Measurements from ENCODE around the gene ZDHHC8. TPM values are rescaled to one million over a fixed set of nuclear protein-coding genes. Genes with fewer than 3 reads are reported as not detected.

The ZDHHC8 gene
- total and polyA plus RNA-seq, 7 experiments from 2014 or later: 0.95 to 88.5 (median 65.9) TPM

DNA sequence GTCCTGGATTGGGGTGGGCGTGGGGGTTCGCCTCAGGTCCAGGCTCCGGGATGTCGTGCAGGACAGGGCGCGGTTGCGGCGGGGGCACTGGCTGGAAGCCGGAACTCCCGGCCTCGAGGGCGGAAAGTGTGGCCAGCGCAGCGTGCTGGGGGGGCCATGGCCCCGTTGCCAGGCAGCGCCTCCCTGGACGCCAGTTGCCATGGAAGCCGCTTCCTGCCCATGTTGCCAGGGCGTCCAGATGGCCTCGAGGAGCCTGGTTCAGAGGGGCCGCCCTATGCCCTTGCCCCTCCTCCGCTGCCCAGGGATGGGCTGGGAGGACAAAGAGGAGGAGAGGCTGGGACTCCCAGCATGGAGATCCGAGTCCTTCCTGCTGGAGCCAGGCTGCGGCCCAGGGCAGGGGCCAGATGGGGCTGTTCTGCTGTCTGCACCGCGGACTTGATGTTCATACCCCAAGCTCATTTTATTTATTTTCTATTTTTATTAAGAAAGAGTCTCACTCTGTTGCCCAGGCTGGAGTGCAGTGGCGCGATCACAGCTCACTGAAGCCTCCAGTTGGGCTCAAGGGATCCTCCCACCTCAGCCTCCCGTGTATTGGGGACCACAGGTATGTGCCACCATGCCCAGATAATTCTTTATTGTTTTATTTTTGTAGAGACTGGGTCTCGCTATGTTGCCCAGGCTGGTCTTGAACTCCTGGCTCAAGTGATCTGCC lies 23.9 kb downstream of the ZDHHC8 start:
- Mint-ChIP-seq H3K36me3 (no peaks in the 10 kb centered on the region), H3K4me1 (peaks cover 0 to 4% (median 0%) of the 10 kb centered on the region in 7 donors), H3K27ac (no peak overlapping the region), H3K9me3 (no peaks in the 10 kb centered on the region), H3K27me3 (peaks cover 0 to 7% (median 0%) of the 10 kb centered on the region in 5 donors), H3K4me3 (peak overlapping the region in 1 of 10 donors; percentile 19)
- ChIA-PET POLR2A (no interaction called here), CTCF (interaction anchor here (0.7 to 1.7 kb wide), 3 partner anchors 107 to 425 kb away, joined by 3 to 7 read pairs (median 3); no protein-coding TSS in a partner anchor)
- Histone ChIP-seq H3K27ac (ENCODE audit: low read depth, low read length) (no peak overlapping the region), H3K4me3 (ENCODE audit: low read length) (no peak overlapping the region), H3K36me3 (ENCODE audit: control insufficient read depth in 2 of 3, insufficient read depth in 3 of 3, low read length in 3 of 3) (no peaks in the 10 kb centered on the region), H3K9me3 (ENCODE audit: control insufficient read depth in 2 of 3, low read length in 3 of 3) (no peaks in the 10 kb centered on the region), H3K4me1 (ENCODE audit: control insufficient read depth in 2 of 2, insufficient read depth in 2 of 2, low read length in 2 of 2) (no peaks in the 10 kb centered on the region), H3K27me3 (ENCODE audit: control insufficient read depth in 2 of 2, insufficient read depth in 2 of 2, low read length in 2 of 2) (no peaks in the 10 kb centered on the region)
- intact Hi-C loops (cut with micrococcal nuclease): loop anchor here in 1 of 2 donors (5.0 kb wide), 1 partner anchor 302 kb away; no protein-coding TSS in a partner anchor
- no peak for ATAC-seq
- no peak for DNase-seq

GRCh38 chr22:20156042-20156389 lies 24.4 kb downstream of the ZDHHC8 start:
- Mint-ChIP-seq H3K27me3 (peaks cover 0 to 7% (median 0%) of the 10 kb centered on the region in 5 donors), H3K27ac (no peak overlapping the region), H3K4me3 (peak overlapping the region in 1 of 10 donors; percentile 19), H3K9me3 (no peaks in the 10 kb centered on the region), H3K36me3 (no peaks in the 10 kb centered on the region), H3K4me1 (peaks cover 0 to 4% (median 0%) of the 10 kb centered on the region in 7 donors)
- POLR2A ChIA-PET: no interaction called here
- CTCF ChIA-PET: interaction anchor here (0.7 to 1.7 kb wide), 3 partner anchors 106 to 426 kb away, joined by 3 to 7 read pairs (median 3); no protein-coding TSS in a partner anchor
- Histone ChIP-seq H3K36me3 (ENCODE audit: control insufficient read depth in 2 of 3, insufficient read depth in 3 of 3, low read length in 3 of 3) (no peaks in the 10 kb centered on the region), H3K4me1 (ENCODE audit: control insufficient read depth in 2 of 2, insufficient read depth in 2 of 2, low read length in 2 of 2) (no peaks in the 10 kb centered on the region), H3K9me3 (ENCODE audit: control insufficient read depth in 2 of 3, low read length in 3 of 3) (no peaks in the 10 kb centered on the region), H3K4me3 (ENCODE audit: low read length) (no peak overlapping the region), H3K27ac (ENCODE audit: low read depth, low read length) (no peak overlapping the region), H3K27me3 (ENCODE audit: control insufficient read depth in 2 of 2, insufficient read depth in 2 of 2, low read length in 2 of 2) (no peaks in the 10 kb centered on the region)
- DNase-seq (no peak), ATAC-seq (no peak)
- intact Hi-C loops (cut with micrococcal nuclease): loop anchor here in 1 of 2 donors (5.0 kb wide), 1 partner anchor 301 kb away; no protein-coding TSS in a partner anchor

DNA sequence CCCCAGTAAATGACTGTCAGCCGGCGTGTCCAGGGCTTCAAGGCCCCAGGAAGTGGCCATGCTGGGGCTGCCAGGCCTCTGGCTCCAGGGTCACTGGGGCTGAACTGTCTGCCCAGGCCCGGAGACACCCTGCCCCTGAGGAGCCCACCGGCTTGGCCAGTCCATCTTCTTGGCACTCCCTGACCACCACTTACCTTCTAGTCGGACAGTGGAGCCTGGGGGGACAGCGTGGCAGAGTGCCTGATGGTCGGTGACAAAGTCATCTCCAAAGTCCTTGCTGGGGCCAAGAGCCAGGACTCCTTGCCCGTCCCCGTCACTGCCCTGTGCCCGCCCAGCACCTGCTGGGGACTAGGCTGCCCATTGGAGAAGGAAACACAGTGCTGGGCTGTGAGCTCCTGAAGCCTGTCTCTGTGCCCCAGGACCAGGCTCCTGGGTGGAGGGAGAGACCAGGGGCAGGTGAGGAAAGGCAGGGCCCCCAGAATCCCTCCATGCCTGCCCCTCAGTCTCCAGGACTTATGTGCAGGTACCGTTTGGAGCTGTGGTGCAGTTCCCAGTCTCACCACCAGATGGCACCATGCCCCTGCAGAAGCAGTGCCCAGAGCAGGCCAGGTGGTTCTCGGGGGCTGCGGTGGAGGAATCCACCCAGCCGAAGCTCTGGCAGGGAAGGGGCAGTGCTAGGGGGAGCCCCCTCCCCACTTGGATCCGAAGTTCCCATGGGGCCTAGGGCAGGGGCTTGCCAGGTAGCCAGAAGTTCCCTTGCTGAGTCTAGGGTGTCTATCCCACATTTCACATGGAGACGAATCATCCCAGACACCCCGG lies 25.2 kb downstream of the ZDHHC8 start:
- POLR2A ChIA-PET: interaction anchor here (1.0 kb wide), 1 partner anchor 48 kb away, joined by 3 read pairs; no protein-coding TSS in a partner anchor
- no peak overlapping the region for H3K4me3 ChIP-seq (ENCODE audit: low read length)
- H3K27me3 ChIP-seq (ENCODE audit: control insufficient read depth in 2 of 2, insufficient read depth in 2 of 2, low read length in 2 of 2): no peaks in the 10 kb centered on the region
- Mint-ChIP-seq H3K27me3 (peaks cover 0 to 7% (median 0%) of the 10 kb centered on the region in 5 donors), H3K4me3 (no peak overlapping the region), H3K27ac (no peak overlapping the region), H3K36me3 (no peaks in the 10 kb centered on the region), H3K4me1 (peaks cover 0 to 4% (median 0%) of the 10 kb centered on the region in 7 donors), H3K9me3 (no peaks in the 10 kb centered on the region)
- intact Hi-C loops (cut with micrococcal nuclease): loop anchor here (1.0 to 5.0 kb wide), 6 partner anchors 81 to 300 kb away; partner anchors contain the start of gene RTN4R (in 2 of the 2)
- peak; percentile 70 to 92 (median 80) for DNase-seq
- H3K36me3 ChIP-seq (ENCODE audit: control insufficient read depth in 2 of 3, insufficient read depth in 3 of 3, low read length in 3 of 3): no peaks in the 10 kb centered on the region
- CTCF ChIA-PET: interaction anchor here (0.9 to 1.8 kb wide), 11 partner anchors 28 to 586 kb away, joined by 3 to 7 read pairs (median 4); no protein-coding TSS in a partner anchor
- peaks cover 0 to 3% (median 0%) of the 10 kb centered on the region in 3 experiments for H3K9me3 ChIP-seq (ENCODE audit: control insufficient read depth in 2 of 3, low read length in 3 of 3)
- no peak overlapping the region for H3K27ac ChIP-seq (ENCODE audit: low read depth, low read length)
- peak; percentile 89 for ATAC-seq
- no peaks in the 10 kb centered on the region for H3K4me1 ChIP-seq (ENCODE audit: control insufficient read depth in 2 of 2, insufficient read depth in 2 of 2, low read length in 2 of 2)

GRCh38 chr22:20157430-20158183 lies 26.0 kb downstream of the ZDHHC8 start:
- Histone ChIP-seq H3K4me3 (ENCODE audit: low read length) (no peak overlapping the region), H3K9me3 (ENCODE audit: control insufficient read depth in 2 of 3, low read length in 3 of 3) (peaks cover 0 to 6% (median 0%) of the 10 kb centered on the region in 3 experiments), H3K27me3 (ENCODE audit: control insufficient read depth in 2 of 2, insufficient read depth in 2 of 2, low read length in 2 of 2) (no peaks in the 10 kb centered on the region), H3K36me3 (ENCODE audit: control insufficient read depth in 2 of 3, insufficient read depth in 3 of 3, low read length in 3 of 3) (no peaks in the 10 kb centered on the region), H3K27ac (ENCODE audit: low read depth, low read length) (no peak overlapping the region), H3K4me1 (ENCODE audit: control insufficient read depth in 2 of 2, insufficient read depth in 2 of 2, low read length in 2 of 2) (no peaks in the 10 kb centered on the region)
- ChIA-PET CTCF (interaction anchor here (0.9 to 1.8 kb wide), 10 partner anchors 29 to 585 kb away, joined by 3 to 7 read pairs (median 4); no protein-coding TSS in a partner anchor), POLR2A (interaction anchor here (0.6 to 1.0 kb wide), 2 partner anchors 47 to 141 kb away, joined by 3 to 4 read pairs; no protein-coding TSS in a partner anchor)
- no peak for DNase-seq
- H3K27me3 Mint-ChIP-seq: peaks cover 0 to 7% (median 0%) of the 10 kb centered on the region in 5 donors
- no peak overlapping the region for H3K27ac Mint-ChIP-seq
- ATAC-seq: no peak
- no peak overlapping the region for H3K4me3 Mint-ChIP-seq
- intact Hi-C loops (cut with micrococcal nuclease): loop anchor here (1.0 to 5.0 kb wide), 6 partner anchors 81 to 300 kb away; partner anchors contain the start of gene RTN4R (in 2 of the 2)
- no peaks in the 10 kb centered on the region for H3K36me3 Mint-ChIP-seq
- no peaks in the 10 kb centered on the region for H3K9me3 Mint-ChIP-seq
- peaks cover 0 to 4% (median 0%) of the 10 kb centered on the region in 7 donors for H3K4me1 Mint-ChIP-seq

- POLR2A ChIA-PET: no interaction called here
- Histone ChIP-seq H3K27me3 (ENCODE audit: control insufficient read depth in 2 of 2, insufficient read depth in 2 of 2, low read length in 2 of 2) (no peaks in the 10 kb centered on the region), H3K4me3 (ENCODE audit: low read length) (no peak overlapping the region), H3K36me3 (ENCODE audit: control insufficient read depth in 2 of 3, insufficient read depth in 3 of 3, low read length in 3 of 3) (no peaks in the 10 kb centered on the region), H3K27ac (ENCODE audit: low read depth, low read length) (no peak overlapping the region), H3K9me3 (ENCODE audit: control insufficient read depth in 2 of 3, low read length in 3 of 3) (peaks cover 0 to 6% (median 0%) of the 10 kb centered on the region in 3 experiments), H3K4me1 (ENCODE audit: control insufficient read depth in 2 of 2, insufficient read depth in 2 of 2, low read length in 2 of 2) (no peaks in the 10 kb centered on the region)
- H3K9me3 Mint-ChIP-seq: no peaks in the 10 kb centered on the region
- H3K4me1 Mint-ChIP-seq: peaks cover 0 to 4% (median 0%) of the 10 kb centered on the region in 7 donors
- H3K36me3 Mint-ChIP-seq: no peaks in the 10 kb centered on the region
- CTCF ChIA-PET: no interaction called here
- DNase-seq (no peak), ATAC-seq (no peak)
- H3K27ac Mint-ChIP-seq: no peak overlapping the region
- H3K27me3 Mint-ChIP-seq: peaks cover 0 to 7% (median 0%) of the 10 kb centered on the region in 5 donors
- H3K4me3 Mint-ChIP-seq: no peak overlapping the region
- intact Hi-C loops (cut with micrococcal nuclease): loop anchor here in 1 of 2 donors (5.0 kb wide), 1 partner anchor 299 kb away; no protein-coding TSS in a partner anchor
Measured at GRCh38 chr22:20158391-20159036, 26.9 kb downstream of the ZDHHC8 start.
